Measurements from ENCODE around the gene SMC5. TPM values are rescaled to one million over a fixed set of nuclear protein-coding genes. Genes with fewer than 3 reads are reported as not detected.

Gene SMC5
- total RNA-seq, 1 donor from 2014 or later: 11.0 TPM

DNA sequence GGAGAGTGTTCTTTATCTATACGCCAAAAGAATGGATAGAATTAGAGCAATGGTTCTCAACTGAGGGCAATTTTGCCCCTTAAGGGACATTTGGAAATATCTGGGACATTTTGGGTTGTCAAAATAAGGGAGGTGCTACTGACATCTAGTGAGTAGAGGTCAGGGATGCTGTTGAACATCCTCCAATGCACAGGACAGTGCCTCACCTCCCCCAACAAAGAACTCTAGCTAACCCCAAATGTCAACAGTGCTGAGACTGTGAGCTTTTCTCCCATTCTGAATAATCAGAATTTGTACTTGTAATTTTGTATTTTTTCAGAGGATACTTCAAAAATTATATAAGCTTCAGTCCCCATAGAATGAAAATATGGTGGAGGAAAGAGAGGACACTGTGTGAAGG, 8.6 kb upstream of the SMC5 start:
- intact Hi-C loops (cut with micrococcal nuclease): no loop called here
- Histone ChIP-seq H3K27me3 (ENCODE audit: low read depth) (no peaks in the 10 kb centered on the region), H3K4me3 (no peak overlapping the region), H3K36me3 (no peaks in the 10 kb centered on the region), H3K27ac (replicated peaks) (no peak overlapping the region), H3K9me3 (replicated peaks) (no peaks in the 10 kb centered on the region), H3K4me1 (no peaks in the 10 kb centered on the region)
- no peak for DNase-seq
- TF ChIP-seq, protein P1, sequence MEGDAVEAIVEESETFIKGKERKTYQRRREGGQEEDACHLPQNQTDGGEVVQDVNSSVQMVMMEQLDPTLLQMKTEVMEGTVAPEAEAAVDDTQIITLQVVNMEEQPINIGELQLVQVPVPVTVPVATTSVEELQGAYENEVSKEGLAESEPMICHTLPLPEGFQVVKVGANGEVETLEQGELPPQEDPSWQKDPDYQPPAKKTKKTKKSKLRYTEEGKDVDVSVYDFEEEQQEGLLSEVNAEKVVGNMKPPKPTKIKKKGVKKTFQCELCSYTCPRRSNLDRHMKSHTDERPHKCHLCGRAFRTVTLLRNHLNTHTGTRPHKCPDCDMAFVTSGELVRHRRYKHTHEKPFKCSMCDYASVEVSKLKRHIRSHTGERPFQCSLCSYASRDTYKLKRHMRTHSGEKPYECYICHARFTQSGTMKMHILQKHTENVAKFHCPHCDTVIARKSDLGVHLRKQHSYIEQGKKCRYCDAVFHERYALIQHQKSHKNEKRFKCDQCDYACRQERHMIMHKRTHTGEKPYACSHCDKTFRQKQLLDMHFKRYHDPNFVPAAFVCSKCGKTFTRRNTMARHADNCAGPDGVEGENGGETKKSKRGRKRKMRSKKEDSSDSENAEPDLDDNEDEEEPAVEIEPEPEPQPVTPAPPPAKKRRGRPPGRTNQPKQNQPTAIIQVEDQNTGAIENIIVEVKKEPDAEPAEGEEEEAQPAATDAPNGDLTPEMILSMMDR (IDR thresholded peaks at IDR 0.05; ENCODE audit: borderline replicate concordance): no peak

DNA sequence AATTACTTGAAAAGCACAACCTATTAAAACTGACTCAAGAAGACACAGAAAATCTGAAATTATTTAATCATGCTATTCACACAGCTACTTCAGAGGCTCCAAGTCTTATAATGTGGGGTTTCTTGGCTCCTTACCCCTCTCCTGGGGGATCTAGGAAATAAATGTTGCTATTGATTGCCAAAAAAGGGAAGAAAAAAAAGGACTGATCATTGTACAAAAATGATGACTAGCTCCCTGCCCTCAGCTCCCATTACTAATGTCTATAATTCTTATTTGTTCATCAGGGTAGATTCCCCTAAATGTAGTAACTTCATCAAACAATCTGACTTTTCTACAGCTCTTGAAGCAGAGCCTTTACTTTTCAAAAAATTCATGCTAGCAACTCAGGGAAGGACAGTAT, 3.3 kb upstream of the SMC5 start:
- no peak for DNase-seq
- peaks cover 33% of the 10 kb centered on the region for H3K4me1 ChIP-seq
- intact Hi-C loops (cut with micrococcal nuclease): no loop called here

DNA sequence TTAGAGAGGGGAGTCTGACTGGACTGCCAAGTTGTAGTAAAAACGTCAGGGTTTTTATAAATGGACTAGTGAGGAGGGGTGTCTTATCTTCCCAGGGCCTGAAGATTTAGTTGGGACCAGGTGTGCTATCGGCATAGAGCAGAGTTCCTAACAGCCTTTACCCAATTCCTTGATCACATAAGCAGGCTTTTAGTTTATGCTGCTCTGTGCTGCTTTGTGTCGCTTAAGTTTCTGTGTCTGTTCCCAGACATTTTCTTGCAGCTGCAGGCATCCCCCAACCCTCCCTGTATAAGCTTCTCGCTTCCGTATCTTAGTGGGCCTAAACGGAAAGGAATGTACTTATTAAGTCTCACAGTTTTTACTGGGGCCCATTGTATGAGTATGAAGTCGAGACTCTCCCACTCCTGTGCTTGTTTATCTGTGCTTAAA, 2.6 kb upstream of the SMC5 start:
- intact Hi-C loops (cut with micrococcal nuclease): no loop called here
- TF ChIP-seq, protein P1 (IDR thresholded peaks at IDR 0.05; ENCODE audit: borderline replicate concordance): no peak
- Histone ChIP-seq H3K4me3 (peak overlapping the region; percentile 37), H3K27ac (replicated peaks) (no peak overlapping the region), H3K9me3 (replicated peaks) (no peaks in the 10 kb centered on the region), H3K36me3 (peaks cover 6% of the 10 kb centered on the region), H3K27me3 (ENCODE audit: low read depth) (no peaks in the 10 kb centered on the region), H3K4me1 (peaks cover 39% of the 10 kb centered on the region)
- DNase-seq: no peak

More for the DNA sequence above, 3.3 kb upstream of the SMC5 start:
- H3K27ac ChIP-seq (replicated peaks): no peak overlapping the region
- peak overlapping the region; percentile 37 for H3K4me3 ChIP-seq
- no peaks in the 10 kb centered on the region for H3K27me3 ChIP-seq (ENCODE audit: low read depth)
- TF ChIP-seq, protein P1 (IDR thresholded peaks at IDR 0.05; ENCODE audit: borderline replicate concordance): no peak
- H3K9me3 ChIP-seq (replicated peaks): no peaks in the 10 kb centered on the region
- H3K36me3 ChIP-seq: peaks cover 3% of the 10 kb centered on the region

- TF ChIP-seq, protein P1 (IDR thresholded peaks at IDR 0.05; ENCODE audit: borderline replicate concordance): no peak
- DNase-seq: no peak
- peaks cover 6% of the 10 kb centered on the region for H3K36me3 ChIP-seq
- H3K27me3 ChIP-seq (ENCODE audit: low read depth): no peaks in the 10 kb centered on the region
- H3K4me1 ChIP-seq: peaks cover 53% of the 10 kb centered on the region
- H3K9me3 ChIP-seq (replicated peaks): no peaks in the 10 kb centered on the region
- intact Hi-C loops (cut with micrococcal nuclease): no loop called here
- H3K27ac ChIP-seq (replicated peaks): peak overlapping the region; percentile 95
- peak overlapping the region; percentile 84 for H3K4me3 ChIP-seq
These were observed 1.3 kb upstream of the SMC5 start for GRCh38 chr9:70257502-70257901.

DNA sequence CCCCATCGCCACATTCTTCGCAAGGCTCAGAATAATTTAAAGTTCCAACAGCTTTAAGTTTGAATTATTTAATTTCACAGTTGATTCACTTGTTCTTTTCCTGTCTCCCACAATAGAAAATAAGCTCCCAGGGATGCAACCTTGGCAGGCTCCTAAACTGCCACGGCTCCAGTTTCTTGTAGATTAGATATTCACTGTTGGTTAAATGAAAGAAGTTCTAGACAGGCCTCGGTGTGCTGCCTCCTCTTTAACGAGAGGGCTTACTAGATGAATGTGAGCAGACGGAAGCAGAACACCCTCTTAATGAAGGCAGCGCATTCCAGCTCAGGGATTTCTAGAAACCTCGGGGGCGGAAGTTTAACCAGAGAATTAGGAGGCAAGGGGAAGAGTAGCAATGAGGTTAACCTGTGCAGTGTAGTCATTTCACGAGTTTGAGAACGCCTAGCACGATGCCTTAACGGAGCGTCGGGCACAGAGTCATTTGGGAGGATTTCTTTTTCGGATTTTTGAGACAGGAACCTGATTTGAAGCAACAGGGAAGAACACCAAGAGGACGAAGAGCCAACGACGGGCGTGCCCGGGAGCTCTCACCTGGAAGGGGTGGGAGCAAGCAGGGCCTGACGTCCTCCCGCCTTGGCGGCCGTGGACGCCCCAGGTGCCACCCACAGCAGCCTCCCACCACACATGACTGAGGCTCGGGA, 637 bp upstream of the SMC5 start:
- Histone ChIP-seq H3K4me1 (peaks cover 59% of the 10 kb centered on the region), H3K4me3 (peak overlapping the region; percentile 84), H3K27me3 (ENCODE audit: low read depth) (no peaks in the 10 kb centered on the region), H3K27ac (replicated peaks) (peak overlapping the region; percentile 95), H3K36me3 (peaks cover 6% of the 10 kb centered on the region), H3K9me3 (replicated peaks) (no peaks in the 10 kb centered on the region)
- DNase-seq: no peak
- intact Hi-C loops (cut with micrococcal nuclease): no loop called here
- TF ChIP-seq, protein P1 (IDR thresholded peaks at IDR 0.05; ENCODE audit: borderline replicate concordance): no peak

Measured in left ventricle myocardium inferior (tissue), 1 donor.